Measurements from ENCODE around the gene CIT.
A peak's percentile ranks its signal among the peaks of the same experiment; 100 is the strongest.

Gene CIT

DNA sequence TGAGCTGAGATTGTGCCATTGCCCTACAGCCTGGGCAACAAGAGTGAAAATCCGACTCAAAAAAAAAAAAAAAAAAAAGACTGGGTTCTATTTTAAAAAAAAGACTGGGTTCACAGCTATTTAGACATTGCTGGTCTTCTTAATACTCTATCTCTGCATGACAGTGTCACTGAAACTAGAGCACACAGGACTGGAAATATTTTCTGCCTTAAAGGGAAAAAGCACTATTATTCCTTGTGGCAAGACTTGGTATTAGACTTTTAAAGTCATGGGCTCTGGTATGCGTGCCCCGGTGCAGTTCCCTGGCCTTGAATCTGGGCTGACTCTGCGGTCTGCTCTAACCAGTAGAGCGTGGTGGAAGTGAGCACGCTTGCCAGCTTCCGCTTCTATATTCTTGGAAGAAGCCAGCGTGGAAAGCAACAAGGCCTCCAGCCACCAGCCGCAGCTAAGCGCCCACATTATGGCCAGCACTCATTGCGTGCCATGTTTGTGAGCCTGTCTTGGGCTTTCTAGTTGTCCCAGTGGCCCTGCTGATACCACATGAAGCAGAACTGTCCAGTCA lies 177.8 kb downstream of the CIT start:
- no peak for DNase-seq (ENCODE audit: low read depth)

DNA sequence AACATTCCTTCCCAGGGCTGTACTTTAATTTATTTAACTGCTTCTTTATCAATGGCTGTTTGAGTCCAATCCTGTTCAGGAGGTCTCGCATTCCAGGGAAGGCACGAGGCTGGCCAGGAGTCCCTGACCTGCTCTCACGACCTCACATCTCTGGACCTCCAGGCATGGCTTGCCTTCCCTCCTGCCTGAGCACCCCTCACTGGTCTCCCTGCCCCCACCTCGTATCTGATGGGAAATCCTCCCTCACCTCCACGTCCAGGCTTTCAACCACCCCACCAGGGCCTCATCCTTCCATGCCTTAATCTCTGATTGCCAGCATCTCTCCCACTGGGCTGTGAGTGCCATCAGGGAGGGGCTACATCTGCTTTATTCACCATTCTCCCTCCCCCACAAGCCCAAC lies 180.2 kb downstream of the CIT start:
- no peak for DNase-seq (ENCODE audit: low read depth)

DNA sequence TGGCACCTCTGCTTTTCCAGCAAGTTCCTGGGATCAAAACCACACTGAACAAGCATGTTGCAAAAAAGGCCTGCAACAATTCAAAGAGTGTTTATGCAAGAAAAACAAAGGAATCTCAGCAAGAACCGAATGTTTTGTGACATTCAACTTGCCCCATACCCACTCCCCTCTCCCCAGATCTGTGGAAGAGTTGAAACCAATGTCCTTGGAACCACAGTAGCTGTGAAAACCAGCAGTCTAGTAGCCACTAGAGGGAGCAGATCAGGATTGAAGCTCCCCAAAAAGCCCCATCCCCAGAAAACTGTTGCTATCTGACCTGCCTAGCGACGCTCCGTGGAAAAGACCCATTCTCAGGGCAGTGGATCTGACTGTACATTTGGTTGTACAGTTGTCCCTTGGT lies 182.1 kb downstream of the CIT start:
- DNase-seq (ENCODE audit: low read depth) = no peak

DNA sequence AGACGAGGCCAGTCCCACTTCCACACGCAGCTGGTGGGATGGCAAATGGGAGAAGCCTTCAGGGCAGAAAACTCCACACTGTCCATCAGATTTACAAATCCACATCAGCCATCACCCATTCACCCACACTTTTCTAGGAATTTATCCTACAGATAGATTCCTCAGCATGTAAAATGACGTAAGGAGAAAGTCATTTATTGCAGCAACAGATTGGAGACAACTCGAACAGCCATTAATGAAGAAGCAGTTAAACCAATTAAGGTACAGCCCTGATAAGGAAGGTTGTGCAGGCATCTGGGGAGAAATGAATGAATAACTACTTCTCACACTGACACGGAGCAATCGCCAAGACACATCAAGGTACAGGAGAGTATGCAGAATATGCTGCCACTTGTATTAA lies 183.0 kb downstream of the CIT start:
- DNase-seq (ENCODE audit: low read depth) = no peak

DNA sequence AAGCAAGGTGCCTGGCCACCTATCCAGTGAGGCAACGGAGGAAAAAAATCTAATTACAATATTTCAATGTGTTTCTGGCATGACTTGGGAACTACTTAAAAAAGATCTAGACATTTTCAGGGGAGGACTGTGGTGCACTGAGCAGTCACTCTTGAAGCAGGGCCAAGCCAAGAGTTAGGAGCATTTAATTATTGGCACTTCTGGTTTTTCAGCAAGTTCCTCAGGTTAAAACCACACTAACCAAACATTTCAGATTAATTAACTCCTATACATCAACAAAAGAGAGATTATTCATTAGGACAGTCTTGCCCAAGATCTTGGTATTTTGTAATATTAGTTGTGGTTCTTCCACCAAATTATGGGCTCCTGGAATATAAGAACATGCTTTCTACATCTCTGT lies 183.6 kb downstream of the CIT start:
- no peak for DNase-seq (ENCODE audit: low read depth)

DNA sequence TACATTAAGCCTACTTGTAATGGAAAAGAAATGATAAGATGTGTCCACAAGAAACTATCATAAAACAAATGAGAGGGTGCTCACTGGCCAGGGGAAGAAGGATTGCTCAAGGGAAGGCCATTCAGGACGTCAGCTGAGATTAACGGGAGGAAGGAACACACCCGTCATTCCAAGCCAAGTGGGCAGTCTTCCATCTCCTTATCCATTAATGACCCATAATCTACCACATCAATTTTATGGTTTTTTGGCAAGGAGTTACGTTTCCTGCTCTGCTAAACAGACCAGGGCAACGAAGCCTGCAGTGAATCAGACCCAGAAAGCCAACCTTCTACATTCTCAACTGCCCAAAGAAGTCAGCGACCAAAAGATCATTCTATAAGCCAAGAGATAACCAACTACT lies 184.1 kb downstream of the CIT start:
- DNase-seq (ENCODE audit: low read depth) = peak; percentile 19

DNA sequence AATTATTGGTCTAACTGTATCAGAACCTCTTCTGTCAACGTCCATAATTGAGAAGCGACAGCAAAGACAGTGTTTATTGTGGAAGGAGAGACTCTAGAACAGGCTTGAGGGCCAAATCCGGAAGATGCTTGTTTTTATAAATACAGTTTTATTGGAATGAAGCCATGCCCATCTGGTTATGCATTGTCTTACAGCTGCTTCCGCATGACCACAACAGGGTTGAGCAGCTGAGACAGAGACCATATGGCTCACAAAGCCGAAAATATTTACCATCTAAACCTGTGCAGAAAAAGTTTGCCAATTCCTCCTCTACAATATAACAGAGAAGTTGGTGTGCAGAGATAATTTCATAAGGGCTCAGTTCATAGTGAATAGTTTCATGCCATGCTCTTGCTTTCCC lies 184.7 kb downstream of the CIT start:
- DNase-seq (ENCODE audit: low read depth) = no peak

DNA sequence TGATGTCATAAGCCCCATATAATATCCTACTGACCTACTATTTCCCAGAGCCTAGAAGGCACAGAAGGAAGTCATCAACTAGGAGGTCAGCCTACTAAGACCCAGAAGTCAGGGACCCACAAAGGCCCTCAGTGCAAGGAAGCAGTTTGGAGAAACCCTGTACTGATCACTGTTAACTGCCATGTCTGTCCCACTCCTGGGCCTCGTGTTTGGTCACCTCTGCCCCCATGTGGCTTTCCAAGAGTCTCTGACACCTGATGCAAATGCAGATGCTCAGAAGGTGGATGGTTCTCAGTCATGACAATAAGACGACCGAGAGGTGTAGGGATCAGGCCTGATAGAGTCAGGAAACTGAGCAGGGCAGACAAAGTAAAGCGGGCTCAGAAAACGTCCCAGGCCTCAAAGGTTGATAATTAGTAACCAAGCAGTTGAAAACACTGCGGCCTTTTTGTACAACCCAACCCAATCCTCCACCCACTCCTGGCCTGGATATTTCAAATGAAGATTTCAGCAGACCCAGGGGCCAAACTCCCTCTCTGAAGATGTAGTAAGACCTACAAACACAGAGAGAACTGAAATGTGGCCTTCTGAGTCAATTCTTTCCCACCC lies 185.8 kb downstream of the CIT start:
- DNase-seq (ENCODE audit: low read depth) = no peak

DNA sequence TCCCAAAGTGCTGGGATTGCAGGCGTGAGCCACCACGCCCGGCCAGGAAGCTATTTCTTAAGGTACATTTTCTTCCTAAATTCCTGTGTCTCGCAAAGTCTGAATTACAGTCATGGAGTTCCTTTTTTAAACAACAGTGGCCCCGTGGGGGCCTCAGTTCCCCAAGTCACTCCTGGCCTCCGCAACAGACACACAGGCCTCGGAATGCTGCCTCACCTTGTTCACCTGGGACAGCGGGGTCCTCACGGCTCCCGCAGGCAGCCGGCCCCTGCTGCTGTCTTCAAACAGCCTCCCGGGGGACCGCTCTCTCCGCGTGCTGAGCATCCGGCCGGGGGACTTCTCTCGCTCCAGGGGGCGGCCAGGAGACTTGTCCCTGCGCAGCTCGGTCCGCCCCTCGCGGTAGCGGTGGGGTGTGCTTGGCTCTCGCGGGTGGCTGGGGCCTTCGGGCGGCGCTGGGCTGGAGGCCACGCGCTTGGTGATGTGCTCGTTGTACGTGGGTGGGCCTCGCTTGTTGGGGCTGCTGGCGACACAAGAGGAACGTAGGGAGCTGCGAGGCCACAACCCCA lies 187.1 kb downstream of the CIT start:
- no peak for DNase-seq (ENCODE audit: low read depth)

DNA sequence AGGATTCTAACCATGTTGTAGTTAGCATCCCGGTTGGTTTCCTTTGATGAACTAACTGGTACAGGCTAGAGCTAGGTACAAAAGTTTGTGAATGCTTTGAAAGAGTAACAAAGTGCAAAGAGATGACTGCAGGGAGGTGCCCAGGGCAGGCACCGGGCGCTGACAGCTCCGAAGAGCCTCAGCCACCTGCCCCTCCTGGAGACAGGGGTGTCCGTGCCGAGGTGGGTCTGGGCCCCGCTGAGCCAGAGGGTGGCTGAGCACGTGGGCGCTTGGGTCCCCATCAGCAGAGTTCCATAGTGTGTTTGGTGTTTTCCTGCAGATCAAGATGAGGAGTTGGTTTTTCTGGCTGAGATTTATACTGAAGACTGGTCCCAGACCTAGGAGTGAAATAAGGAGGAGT lies 189.2 kb downstream of the CIT start:
- no peak for DNase-seq (ENCODE audit: low read depth)

DNA sequence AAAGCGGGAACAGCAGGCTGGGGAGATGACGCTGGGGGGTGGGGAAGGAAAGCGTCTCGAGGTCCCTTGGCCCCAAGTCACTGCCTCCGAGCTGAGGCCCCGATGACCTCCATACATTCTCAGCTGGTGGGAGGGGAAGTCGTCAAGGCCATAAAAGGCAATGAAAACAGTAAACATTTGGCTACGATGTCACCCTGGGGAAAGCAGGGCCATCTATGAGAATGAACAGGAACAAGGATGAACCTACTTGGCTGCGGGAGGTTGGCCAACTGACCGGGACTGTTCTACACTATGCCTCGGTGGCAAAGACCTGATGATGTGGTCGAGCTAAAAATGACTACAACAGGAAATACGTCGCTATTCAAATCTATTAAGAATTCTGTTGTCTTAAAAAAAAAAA lies 189.7 kb downstream of the CIT start:
- no peak for DNase-seq (ENCODE audit: low read depth)

DNA sequence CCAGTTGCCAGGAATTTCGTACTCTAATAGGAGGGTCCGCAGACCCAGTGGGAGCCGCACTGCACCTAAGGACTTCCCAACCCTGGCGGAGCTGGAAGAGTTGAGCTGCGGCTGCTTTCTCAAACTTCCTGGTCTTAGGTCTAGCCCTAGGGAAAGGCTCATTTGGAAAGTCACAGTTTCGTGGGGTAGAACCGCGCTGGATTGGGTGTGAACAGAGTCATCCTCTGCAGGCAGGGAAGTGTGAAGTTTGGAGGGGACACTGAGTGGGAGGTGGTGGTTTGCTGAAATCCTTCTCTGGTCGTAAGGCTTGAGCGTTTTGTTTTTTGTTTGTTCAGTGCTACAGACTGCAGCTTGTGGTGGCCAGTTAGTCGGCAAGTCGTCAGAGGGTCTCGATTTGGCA lies 190.3 kb downstream of the CIT start:
- no peak for DNase-seq (ENCODE audit: low read depth)

DNA sequence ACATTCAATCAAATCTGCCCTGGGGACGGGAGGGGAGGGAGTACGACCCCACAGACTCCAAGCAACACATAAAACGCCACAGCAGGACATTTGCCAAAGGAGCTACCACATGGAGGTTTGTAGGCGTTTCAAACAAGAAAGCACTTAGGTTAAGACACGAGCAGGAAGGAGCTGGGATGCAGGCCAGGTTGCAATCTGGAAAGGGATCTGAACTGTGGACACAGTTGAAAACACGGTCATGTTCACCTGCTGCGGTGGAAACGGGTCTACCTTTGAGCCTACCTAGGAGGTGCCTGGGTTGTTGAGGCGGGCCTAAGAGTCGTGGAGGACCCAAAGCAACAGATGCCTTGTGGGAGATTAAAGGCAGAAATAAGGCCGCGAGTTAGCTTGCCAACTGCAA lies 190.8 kb downstream of the CIT start:
- no peak for DNase-seq (ENCODE audit: low read depth)

DNA sequence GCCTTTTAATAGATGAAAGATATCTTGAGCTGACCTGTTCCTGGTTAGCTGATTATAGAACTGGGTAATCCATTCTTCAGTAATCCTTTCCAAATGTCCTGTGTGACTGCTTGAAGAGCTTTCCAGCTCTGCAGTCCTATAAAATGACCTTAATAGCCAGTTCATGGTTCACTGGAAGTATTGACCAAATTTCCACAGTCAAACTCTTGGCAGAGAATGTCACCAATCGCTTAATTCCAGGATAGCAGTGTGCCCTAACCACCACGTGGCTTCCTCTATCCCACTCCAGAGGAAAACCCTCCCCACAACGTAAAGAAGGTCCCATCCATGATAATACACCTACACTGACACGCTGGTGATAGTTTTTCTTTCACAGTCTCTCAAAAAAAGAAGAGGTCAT lies 191.7 kb downstream of the CIT start:
- no peak for DNase-seq (ENCODE audit: low read depth)

DNA sequence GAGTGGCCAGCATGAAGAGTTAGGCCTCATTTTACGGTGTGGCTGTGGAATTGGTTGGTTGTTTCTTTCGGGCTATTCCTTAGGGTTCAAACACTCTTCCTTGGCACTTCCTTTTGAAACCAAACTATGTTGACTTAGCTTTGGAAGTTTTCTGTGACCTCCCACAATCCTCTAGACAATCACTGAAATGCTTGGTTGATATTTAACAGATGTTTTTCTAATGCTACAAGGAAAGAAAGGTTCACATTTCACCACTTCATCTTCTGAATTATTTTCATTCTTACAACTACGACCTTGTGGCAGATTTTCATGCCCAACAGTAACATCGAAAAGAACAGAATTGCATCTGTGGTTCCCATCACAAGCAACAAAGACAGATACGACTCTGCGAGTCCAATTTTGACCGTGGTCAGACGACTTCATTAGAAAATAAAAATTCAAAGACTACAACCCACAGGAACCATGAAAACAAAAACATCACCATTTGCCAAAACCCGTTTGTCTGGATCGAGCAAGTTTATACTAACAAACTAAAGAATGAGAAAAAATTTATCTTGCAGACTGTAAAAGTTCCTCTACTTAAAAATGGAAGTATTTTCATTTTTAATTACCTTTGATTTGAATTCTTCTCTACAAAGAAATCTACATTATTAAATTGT lies 192.3 kb downstream of the CIT start:
- DNase-seq (ENCODE audit: low read depth) = no peak

DNA sequence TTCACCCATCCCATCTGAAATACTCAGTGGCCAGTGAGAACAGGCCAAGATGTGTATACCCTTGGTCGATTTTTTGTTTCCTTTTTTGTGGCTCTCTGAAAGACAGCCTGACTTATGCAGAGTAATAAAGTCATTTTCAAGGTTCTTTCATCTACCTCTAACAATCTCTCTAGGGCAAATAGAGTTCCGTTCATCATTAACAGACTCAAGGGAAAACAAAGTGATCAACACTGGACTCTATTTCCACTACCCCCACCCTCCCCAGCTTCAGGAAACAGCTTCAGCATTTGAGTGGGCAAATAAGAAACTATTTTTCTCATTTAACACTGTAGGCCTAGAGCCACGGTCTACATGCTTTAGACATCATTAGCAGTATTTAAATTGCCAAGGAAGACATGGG lies 193.3 kb downstream of the CIT start:
- DNase-seq (ENCODE audit: low read depth) = no peak

DNA sequence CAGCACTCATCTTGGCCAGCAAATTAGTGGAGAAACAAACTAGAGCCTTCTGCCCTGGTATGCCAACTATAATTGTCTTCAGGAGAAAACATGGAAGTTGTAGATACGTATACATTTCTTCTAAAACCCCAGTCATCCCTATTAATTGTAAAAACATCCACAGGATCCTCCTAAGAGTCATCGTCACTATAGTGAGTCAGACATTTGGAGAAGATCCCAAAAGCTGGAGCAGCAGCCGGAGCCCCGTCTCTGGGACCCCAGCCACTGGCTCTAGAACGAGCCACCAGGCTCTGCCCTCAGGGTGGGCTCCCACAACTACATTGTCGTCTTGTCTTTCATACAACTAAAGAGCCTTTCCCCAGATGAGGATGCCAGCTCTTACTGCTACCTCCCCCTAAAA lies 193.7 kb downstream of the CIT start:
- no peak for DNase-seq (ENCODE audit: low read depth)

DNA sequence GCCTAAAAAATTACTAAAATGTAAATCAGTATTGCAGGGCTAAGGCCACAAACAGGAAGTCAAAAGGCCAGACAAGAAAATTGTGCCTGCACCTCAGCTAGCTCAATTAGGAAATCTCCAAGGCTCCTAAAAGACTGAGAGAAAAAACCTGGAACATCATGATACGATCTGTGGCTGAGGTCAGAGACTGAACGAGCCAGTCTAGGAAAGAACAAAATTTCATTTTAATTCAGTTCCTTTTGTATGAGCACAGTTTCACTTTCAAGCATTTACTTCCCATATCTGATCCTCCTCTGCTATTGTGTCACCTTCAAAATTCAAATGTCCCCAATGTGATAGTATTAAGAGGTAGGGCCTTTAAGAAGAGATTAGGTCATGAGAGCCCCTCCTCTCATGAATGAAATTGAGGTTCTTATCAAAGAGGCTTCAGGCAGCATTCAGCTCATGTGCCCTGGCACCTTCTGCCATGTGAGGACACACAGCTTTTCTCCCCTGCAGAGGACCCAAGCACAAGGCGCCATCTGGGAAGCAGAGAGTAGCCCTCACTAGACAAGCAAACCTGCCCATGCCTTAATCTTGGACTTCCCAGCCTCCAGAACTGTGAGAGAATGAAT lies 194.4 kb downstream of the CIT start:
- DNase-seq (ENCODE audit: low read depth) = no peak

DNA sequence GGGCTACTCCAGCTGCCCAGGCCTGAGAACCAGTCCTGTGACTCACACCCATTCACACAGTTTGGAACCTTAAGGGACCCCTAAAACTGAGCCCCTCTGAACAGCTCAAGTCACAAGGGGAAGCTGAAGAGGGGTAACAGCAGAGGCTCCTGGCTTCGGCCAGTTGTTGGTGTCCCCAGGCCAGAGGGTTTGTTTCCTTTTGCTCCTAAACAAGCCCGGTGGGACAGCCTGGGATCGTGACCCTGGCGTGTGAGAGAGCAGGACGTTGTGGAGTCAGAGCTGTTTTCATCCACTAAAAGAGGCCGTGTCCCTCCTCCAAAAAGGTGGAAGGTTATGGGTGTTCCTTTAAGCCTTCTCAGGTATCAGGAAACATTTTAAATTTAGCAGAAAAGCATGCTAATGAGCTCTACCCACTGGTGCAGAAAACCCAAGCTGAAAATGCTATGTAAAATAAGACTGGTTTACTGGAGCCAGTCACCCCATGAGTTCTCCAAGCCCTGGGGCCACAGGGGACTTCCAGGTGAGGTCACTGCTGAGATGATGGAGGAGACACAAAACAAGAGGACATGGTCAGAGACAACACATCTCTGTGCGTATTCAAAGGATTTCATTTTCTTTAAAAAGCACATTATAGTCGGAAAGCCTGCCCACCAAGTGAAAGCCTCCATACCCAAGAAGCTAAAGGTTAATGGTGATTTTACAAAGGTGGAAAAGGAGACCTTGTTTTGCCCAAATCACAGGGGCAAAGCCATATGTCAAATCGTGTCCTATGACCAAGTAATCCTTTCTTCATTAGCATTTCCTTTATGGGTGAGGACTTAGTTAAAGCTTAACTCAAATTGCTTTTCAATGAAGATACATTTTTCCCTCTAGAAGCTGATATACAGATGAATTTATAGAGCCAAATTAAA lies 195.1 kb downstream of the CIT start:
- no peak for DNase-seq (ENCODE audit: low read depth)

DNA sequence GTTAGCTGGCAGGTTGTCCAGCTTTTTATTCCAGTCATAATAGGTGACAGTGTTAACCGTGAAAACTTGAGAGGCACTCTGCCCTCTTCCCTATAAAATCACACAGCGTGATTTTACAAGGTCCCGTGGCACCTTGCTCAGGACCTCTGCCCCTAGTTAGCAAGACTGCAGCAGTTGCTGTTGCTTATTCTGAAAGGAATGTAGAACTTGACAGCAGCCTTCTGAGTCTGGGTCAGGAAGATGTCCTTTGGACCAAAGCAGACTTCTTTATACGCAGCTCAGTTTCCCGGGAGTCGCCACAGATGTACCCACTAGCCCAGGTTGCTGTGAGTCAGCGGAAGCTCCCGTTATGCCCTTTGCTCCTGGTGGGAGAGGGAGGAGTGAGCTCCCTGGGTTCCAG lies 196.0 kb downstream of the CIT start:
- no peak for DNase-seq (ENCODE audit: low read depth)

DNA sequence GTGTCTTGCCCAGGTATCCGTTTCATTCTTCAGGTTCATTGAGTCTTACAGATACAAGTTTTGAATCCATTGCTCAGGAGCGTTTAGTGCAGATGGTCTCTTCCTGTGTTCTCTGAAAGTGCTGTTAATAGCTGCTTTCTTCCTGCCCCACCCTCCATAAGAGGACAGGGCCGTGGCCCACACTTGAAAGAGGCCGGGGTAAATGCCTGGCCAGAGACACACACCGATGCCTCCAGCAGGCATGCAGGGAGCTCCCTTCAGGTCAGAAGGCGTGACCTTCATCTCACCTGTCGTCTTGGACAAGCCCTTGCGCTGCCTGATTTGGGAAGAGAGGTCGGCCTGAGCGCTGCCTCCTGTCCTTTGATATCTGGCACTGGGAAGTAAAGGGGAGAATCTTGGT lies 197.6 kb downstream of the CIT start:
- DNase-seq (ENCODE audit: low read depth) = no peak

DNA sequence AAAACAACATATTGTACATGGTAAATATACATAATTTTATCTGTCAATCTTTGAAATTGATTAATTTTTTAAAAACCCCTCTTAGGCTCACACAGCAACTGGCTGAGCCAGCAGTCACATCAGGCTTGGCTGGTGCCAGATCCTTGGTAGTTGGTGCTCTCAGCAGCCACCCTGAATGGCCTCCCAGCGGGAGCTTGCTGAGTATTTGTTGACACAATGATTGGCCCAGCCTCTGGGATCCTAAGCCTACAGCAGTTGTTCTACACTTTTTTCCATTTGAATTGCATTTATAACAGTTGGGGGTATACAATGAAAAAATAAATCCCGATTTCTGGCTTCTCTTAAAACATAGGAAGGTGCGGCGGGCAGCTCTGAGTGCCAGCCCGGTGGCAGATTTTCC lies 198.0 kb downstream of the CIT start:
- no peak for DNase-seq (ENCODE audit: low read depth)

Data from non-pigmented ciliary epithelial cell (primary cell).